Panc1 (cell line): ENCODE data around the gene RAB22A. TPM values are rescaled to one million over a fixed set of nuclear protein-coding genes. Genes with fewer than 3 reads are reported as not detected.

ENCODE experiments used
- ATAC-seq: fragments of 200-7000 bp; cut with Tn5 transposase; 2 replicates; pipeline ENCODE4 v1.9.1; 2020; ENCODE audit warnings: mild to moderate bottlenecking, moderate library complexity
- BruUV-seq: library from RNA; stranded (reverse); fragments of 400-500 nt; replicated peaks from 2 replicates; lab custom pipeline; 2021; lab: Mats Ljungman, UMichigan
- CTCF ChIA-PET: fragments of 300-600 bp; sonication (Branson Sonifier 250); formaldehyde crosslinking; loops from one replicate; lab custom pipeline; 2022; ENCODE audit warnings: antibody characterized with exemption; lab: Charles Lee
- POLR2A ChIA-PET: fragments of 300-600 bp; sonication (Branson Sonifier 250); formaldehyde crosslinking; loops from one replicate; lab custom pipeline; 2022; ENCODE audit warnings: antibody characterized with exemption; lab: Charles Lee
- DNase-seq: peaks from one replicate; pipeline ENCODE4 v3.0.0-alpha.2; 2010; ENCODE audit warnings: low read depth, low spot score
- H3K27ac ChIP-seq: 2 replicates; pipeline ENCODE4 v1.5.1; 2011; ENCODE audit warnings: mild to moderate bottlenecking, low read length, inconsistent platforms
- H3K27me3 ChIP-seq: fragments of 200-500 bp; sonication (Bioruptor generic); 2 replicates; pipeline ENCODE4 v1.6.0; 2014; ENCODE audit warnings: low read length, inconsistent platforms; ENCODE audit not compliant: control insufficient read depth, insufficient read depth
- H3K36me3 ChIP-seq: fragments of 200-500 bp; sonication (Bioruptor generic); 2 replicates; pipeline ENCODE4 v1.5.1; 2014; ENCODE audit warnings: inconsistent platforms, mild to moderate bottlenecking, low read length, moderate library complexity; ENCODE audit not compliant: control insufficient read depth, insufficient read depth
- H3K4me1 ChIP-seq: 2 replicates; pipeline ENCODE4 v1.5.1; 2011; ENCODE audit warnings: inconsistent platforms, mild to moderate bottlenecking, low read length, moderate library complexity; ENCODE audit not compliant: control insufficient read depth, insufficient read depth
- H3K4me3 ChIP-seq, 2 experiments: 2 replicates each; pipeline ENCODE4 v1.5.1; 2011 to 2012; ENCODE audit warnings: low read depth in 2 of 2, low read length in 2 of 2, mild to moderate bottlenecking in 2 of 2, inconsistent platforms in 1 of 2, moderate library complexity in 1 of 2
- H3K9me3 ChIP-seq: fragments of 200-500 bp; sonication (Bioruptor generic); 2 replicates; pipeline ENCODE4 v1.5.1; 2014; ENCODE audit warnings: low read depth, mild to moderate bottlenecking, inconsistent platforms, low read length, moderate library complexity; ENCODE audit not compliant: control insufficient read depth, insufficient read depth
- CTCF ChIP-seq: fragments of 450-650 bp; IDR thresholded peaks from 2 replicates; pipeline ENCODE4 v1.5.1; 2017; ENCODE audit warnings: mild to moderate bottlenecking
- POLR2AphosphoS5 ChIP-seq: IDR thresholded peaks from 2 replicates; pipeline ENCODE4 v1.6.1; 2012; ENCODE audit warnings: mild to moderate bottlenecking, low read depth, low read length, moderate library complexity
- REST ChIP-seq, 2 experiments: IDR thresholded peaks; 2 replicates each; pipeline ENCODE4 v1.6.1; 2011 to 2012; ENCODE audit warnings: low read depth in 2 of 2, control low read depth in 1 of 2, low read length in 1 of 2, mild to moderate bottlenecking in 1 of 2, moderate library complexity in 1 of 2; ENCODE audit not compliant: insufficient read depth in 1 of 2
- SIN3A ChIP-seq: IDR thresholded peaks from 2 replicates; pipeline ENCODE4 v1.6.1; 2012; ENCODE audit warnings: low read depth, mild to moderate bottlenecking, low read length, moderate library complexity, borderline replicate concordance; ENCODE audit not compliant: insufficient read depth
- TCF7L2 ChIP-seq: IDR thresholded peaks from 2 replicates; pipeline ENCODE4 v1.6.1; 2011; ENCODE audit warnings: mild to moderate bottlenecking, low read depth, low read length, inconsistent platforms
- in situ Hi-C: cut with HindIII; loops from 2 replicates; pipeline ENCODE4 v1.10.0; 2016; ENCODE audit warnings: low sequenced_read_pairs, low pct_unique_long_range_greater_than_20kb
- intact Hi-C: fragments of 100-400 bp; cut with micrococcal nuclease; formaldehyde crosslinking; loops from one replicate; pipeline ENCODE4 v1.10.0; 2022; ENCODE audit not compliant: unreplicated experiment
- total RNA-seq: library from RNA; stranded (reverse); gene quantifications from one replicate; pipeline ENCODE4 v1.2.1, GENCODE V29; 2021; ENCODE audit not compliant: unreplicated experiment

The RAB22A gene
- total RNA-seq, 1 experiment from 2014 or later: 21.1 TPM

GRCh38 chr20:58399926-58400325 is 90.4 kb downstream of the RAB22A start:
- no peak for ATAC-seq
- H3K4me1 ChIP-seq: no peaks in the 10 kb centered on the region
- DNase-seq: no peak
- BruUV-seq: no TSS peak
- TF ChIP-seq TCF7L2 (no peak), POLR2AphosphoS5 (no peak), SIN3A (no peak), REST (IDR thresholded peaks at IDR 0.05; ENCODE audit: insufficient read depth in 1 of 2, low read depth in 2 of 2, low read length in 1 of 2) (no peak)
- no peaks in the 10 kb centered on the region for H3K27me3 ChIP-seq
- ChIA-PET CTCF (no interaction called here), POLR2A (no interaction called here)
- intact Hi-C loops (no loop called here), in situ Hi-C loops (no loop called here)
- H3K27ac ChIP-seq: no peak overlapping the region
- no peaks in the 10 kb centered on the region for H3K9me3 ChIP-seq
- H3K4me3 ChIP-seq: no peak overlapping the region
- H3K36me3 ChIP-seq: no peaks in the 10 kb centered on the region

- CTCF ChIA-PET: no interaction called here
- no peak for ATAC-seq
- intact Hi-C loops: no loop called here
Measured at GRCh38 chr20:58401162-58401561, 91.6 kb downstream of the RAB22A start.

More at GRCh38 chr20:58401162-58401561, 91.6 kb downstream of the RAB22A start:
- H3K36me3 ChIP-seq: no peaks in the 10 kb centered on the region
- H3K4me1 ChIP-seq: no peaks in the 10 kb centered on the region
- H3K4me3 ChIP-seq: no peak overlapping the region
- POLR2A ChIA-PET: no interaction called here
- DNase-seq: no peak
- TF ChIP-seq SIN3A: no peak
- no peak for TF ChIP-seq REST (IDR thresholded peaks at IDR 0.05; ENCODE audit: insufficient read depth in 1 of 2, low read depth in 2 of 2, low read length in 1 of 2)
- TF ChIP-seq CTCF: no peak
- BruUV-seq: no TSS peak
- in situ Hi-C loops: no loop called here
- no peaks in the 10 kb centered on the region for H3K9me3 ChIP-seq
- H3K27ac ChIP-seq: no peak overlapping the region
- H3K27me3 ChIP-seq: no peaks in the 10 kb centered on the region
